HL-60 (cell line): ENCODE results near the gene MBNL1.

Source experiments
- CTCF ChIP-seq: IDR thresholded peaks from one replicate; pipeline ENCODE4 v1.5.1; 2011; ENCODE audit warnings: low read length, control low read depth, inconsistent platforms; ENCODE audit not compliant: insufficient read depth
- GABPA ChIP-seq: IDR thresholded peaks from 2 replicates; pipeline ENCODE4 v1.6.1; 2012; ENCODE audit warnings: low read depth
- POLR2AphosphoS5 ChIP-seq: IDR thresholded peaks from 2 replicates; pipeline ENCODE4 v1.6.1; 2012; ENCODE audit warnings: low read depth
- REST ChIP-seq: IDR thresholded peaks from 2 replicates; pipeline ENCODE4 v1.6.1; 2012; ENCODE audit warnings: low read depth; ENCODE audit not compliant: insufficient replicate concordance

GRCh38 chr3:152491922-152492321 lies 223.2 kb downstream of the MBNL1 start:
- TF ChIP-seq CTCF (no peak), REST (no peak), POLR2AphosphoS5 (no peak), GABPA (no peak)
